ENCODE results near the gene AKAP8L. TPM values are rescaled to one million over a fixed set of nuclear protein-coding genes. Genes with fewer than 3 reads are reported as not detected.

AKAP8L gene
- polyA plus RNA-seq, 1 of the 3 experiments (the other 2 are of a cell fraction), result 44.7 TPM

DNA sequence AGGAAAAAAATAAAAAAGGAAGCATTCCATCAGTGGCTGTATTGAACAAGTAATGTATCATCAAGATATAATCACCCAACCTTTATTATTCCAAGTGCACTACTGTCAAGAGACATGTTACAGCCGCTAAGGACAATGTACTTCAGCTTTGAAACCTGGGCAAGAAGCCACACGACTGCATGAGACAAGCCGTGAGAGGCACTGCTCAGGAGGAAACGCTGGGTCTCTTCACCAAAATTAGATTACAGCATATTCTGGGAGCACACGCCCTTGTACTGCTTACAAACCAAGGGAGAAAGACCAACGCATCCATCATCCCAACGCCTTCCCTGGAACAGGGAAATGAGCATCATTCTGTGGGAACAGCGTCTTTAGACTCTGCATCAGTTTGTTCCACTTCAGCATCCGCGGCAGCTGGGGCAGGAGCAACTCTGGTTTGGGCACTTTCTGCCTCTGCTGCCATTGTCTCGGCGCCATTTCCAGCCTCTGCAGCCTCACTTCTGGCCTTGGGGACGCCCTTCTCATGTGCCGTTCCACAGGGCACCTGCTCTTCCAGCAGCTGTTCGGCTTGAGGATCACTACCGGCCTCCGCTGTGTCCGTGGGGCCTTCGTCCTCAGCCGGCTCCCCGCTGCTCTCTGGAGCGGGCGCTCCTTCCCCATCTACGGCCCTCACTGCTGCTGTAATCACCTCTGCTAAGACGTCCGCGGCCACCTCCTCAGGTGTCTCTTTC is 64.1 kb downstream of the AKAP8L start:
- DNase-seq, result no peak
- no peaks in the 10 kb centered on the region for H3K9me2 ChIP-seq
- H3K9me3 ChIP-seq, result no peaks in the 10 kb centered on the region
- ChIA-PET POLR2A (no interaction called here), CTCF (interaction anchor here (0.7 to 0.8 kb wide), 2 partner anchors 12 to 74 kb away, joined by 3 read pairs; no protein-coding TSS in a partner anchor)
- H4K20me1 ChIP-seq (ENCODE audit: insufficient read depth), result no peaks in the 10 kb centered on the region
- H3K4me2 ChIP-seq, result no peak overlapping the region
- 88% methylated on average over 22 of the region's 27 CpGs for WGBS (ENCODE audit: low lambda C conversion rate)
- no peaks in the 10 kb centered on the region for H3K27me3 ChIP-seq (ENCODE audit: insufficient read depth)
- no peak overlapping the region for H3K9ac ChIP-seq
- peaks cover 9% of the 10 kb centered on the region for H3F3A ChIP-seq (replicated peaks; ENCODE audit: insufficient read depth)
- H3K27ac ChIP-seq (ENCODE audit: low read depth in 2 of 2, low read length in 1 of 2), result no peak overlapping the region
- no peaks in the 10 kb centered on the region for H3K4me1 ChIP-seq (ENCODE audit: control insufficient read depth in 1 of 2, insufficient read depth in 2 of 2, low read depth in 1 of 2, low read length in 1 of 2)
- H3K4me3 ChIP-seq (ENCODE audit: low read depth in 2 of 2, low read length in 1 of 2), result no peak overlapping the region
- H3K36me3 ChIP-seq (replicated peaks in 1 of 2; ENCODE audit: control insufficient read depth in 1 of 2, insufficient read depth in 2 of 2, low read length in 1 of 2), result peaks cover 32 to 43% of the 10 kb centered on the region in 2 experiments
- H2AFZ ChIP-seq (ENCODE audit: low read depth), result no peak overlapping the region
- no peaks in the 10 kb centered on the region for H3K79me2 ChIP-seq (ENCODE audit: insufficient read depth)
- no peak for TF ChIP-seq FOSL2 (IDR thresholded peaks at IDR 0.05; ENCODE audit: borderline replicate concordance, low read depth)
- no peak for TF ChIP-seq SMC3 (IDR thresholded peaks at IDR 0.05; ENCODE audit: low read depth, low read length)
- no peak for TF ChIP-seq TEAD4 (IDR thresholded peaks at IDR 0.05; ENCODE audit: borderline replicate concordance, insufficient read depth)
- no peak for TF ChIP-seq CHD2 (IDR thresholded peaks at IDR 0.05; ENCODE audit: low read length, partially characterized antibody)
- no peak for TF ChIP-seq GABPA (IDR thresholded peaks at IDR 0.05; ENCODE audit: low read depth)
- TF ChIP-seq, protein P1, sequence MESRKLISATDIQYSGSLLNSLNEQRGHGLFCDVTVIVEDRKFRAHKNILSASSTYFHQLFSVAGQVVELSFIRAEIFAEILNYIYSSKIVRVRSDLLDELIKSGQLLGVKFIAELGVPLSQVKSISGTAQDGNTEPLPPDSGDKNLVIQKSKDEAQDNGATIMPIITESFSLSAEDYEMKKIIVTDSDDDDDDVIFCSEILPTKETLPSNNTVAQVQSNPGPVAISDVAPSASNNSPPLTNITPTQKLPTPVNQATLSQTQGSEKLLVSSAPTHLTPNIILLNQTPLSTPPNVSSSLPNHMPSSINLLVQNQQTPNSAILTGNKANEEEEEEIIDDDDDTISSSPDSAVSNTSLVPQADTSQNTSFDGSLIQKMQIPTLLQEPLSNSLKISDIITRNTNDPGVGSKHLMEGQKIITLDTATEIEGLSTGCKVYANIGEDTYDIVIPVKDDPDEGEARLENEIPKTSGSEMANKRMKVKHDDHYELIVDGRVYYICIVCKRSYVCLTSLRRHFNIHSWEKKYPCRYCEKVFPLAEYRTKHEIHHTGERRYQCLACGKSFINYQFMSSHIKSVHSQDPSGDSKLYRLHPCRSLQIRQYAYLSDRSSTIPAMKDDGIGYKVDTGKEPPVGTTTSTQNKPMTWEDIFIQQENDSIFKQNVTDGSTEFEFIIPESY (IDR thresholded peaks at IDR 0.05; ENCODE audit: borderline replicate concordance, low read depth), result no peak
- no peak for TF ChIP-seq JUND (IDR thresholded peaks at IDR 0.05)
- TF ChIP-seq, protein P2, sequence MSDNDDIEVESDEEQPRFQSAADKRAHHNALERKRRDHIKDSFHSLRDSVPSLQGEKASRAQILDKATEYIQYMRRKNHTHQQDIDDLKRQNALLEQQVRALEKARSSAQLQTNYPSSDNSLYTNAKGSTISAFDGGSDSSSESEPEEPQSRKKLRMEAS (IDR thresholded peaks at IDR 0.05; ENCODE audit: low read depth), result no peak
- no peak for TF ChIP-seq ELF1 (IDR thresholded peaks at IDR 0.05)
- TF ChIP-seq, protein P3, sequence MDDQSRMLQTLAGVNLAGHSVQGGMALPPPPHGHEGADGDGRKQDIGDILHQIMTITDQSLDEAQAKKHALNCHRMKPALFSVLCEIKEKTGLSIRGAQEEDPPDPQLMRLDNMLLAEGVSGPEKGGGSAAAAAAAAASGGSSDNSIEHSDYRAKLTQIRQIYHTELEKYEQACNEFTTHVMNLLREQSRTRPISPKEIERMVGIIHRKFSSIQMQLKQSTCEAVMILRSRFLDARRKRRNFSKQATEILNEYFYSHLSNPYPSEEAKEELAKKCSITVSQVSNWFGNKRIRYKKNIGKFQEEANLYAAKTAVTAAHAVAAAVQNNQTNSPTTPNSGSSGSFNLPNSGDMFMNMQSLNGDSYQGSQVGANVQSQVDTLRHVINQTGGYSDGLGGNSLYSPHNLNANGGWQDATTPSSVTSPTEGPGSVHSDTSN (IDR thresholded peaks at IDR 0.05), result no peak
- TF ChIP-seq, protein P4, sequence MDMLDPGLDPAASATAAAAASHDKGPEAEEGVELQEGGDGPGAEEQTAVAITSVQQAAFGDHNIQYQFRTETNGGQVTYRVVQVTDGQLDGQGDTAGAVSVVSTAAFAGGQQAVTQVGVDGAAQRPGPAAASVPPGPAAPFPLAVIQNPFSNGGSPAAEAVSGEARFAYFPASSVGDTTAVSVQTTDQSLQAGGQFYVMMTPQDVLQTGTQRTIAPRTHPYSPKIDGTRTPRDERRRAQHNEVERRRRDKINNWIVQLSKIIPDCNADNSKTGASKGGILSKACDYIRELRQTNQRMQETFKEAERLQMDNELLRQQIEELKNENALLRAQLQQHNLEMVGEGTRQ (IDR thresholded peaks at IDR 0.05; ENCODE audit: borderline replicate concordance, low read depth, low read length), result no peak
- no peak for TF ChIP-seq MEF2A (IDR thresholded peaks at IDR 0.05; ENCODE audit: borderline replicate concordance, low read depth)
- no peak for TF ChIP-seq EP300 (IDR thresholded peaks at IDR 0.05; ENCODE audit: borderline replicate concordance in 1 of 2, low read depth in 1 of 2, low read length in 1 of 2)
- TF ChIP-seq TAF1 (IDR thresholded peaks at IDR 0.05; ENCODE audit: borderline replicate concordance, low read depth, low read length), result no peak

Data from SK-N-SH (cell line).